Activated CD4-positive, CD25-positive, alpha-beta regulatory T cell treated with anti-CD3 and anti-CD28 coated beads, Interleukin-2, amount 50 U/mL, for 24 hours (primary cell): ENCODE results near the gene C3orf52.
A peak's percentile ranks its signal among the peaks of the same experiment; 100 is the strongest.

Experiments used
- ATAC-seq, 2 donors: fragments of 150-1000 bp; cut with Tn5 transposase; one replicate each; pipeline ENCODE4 v1.10.0; 2021; ENCODE audit warnings: mild to moderate bottlenecking in 1 of 2, moderate library complexity in 1 of 2

Gene C3orf52

DNA sequence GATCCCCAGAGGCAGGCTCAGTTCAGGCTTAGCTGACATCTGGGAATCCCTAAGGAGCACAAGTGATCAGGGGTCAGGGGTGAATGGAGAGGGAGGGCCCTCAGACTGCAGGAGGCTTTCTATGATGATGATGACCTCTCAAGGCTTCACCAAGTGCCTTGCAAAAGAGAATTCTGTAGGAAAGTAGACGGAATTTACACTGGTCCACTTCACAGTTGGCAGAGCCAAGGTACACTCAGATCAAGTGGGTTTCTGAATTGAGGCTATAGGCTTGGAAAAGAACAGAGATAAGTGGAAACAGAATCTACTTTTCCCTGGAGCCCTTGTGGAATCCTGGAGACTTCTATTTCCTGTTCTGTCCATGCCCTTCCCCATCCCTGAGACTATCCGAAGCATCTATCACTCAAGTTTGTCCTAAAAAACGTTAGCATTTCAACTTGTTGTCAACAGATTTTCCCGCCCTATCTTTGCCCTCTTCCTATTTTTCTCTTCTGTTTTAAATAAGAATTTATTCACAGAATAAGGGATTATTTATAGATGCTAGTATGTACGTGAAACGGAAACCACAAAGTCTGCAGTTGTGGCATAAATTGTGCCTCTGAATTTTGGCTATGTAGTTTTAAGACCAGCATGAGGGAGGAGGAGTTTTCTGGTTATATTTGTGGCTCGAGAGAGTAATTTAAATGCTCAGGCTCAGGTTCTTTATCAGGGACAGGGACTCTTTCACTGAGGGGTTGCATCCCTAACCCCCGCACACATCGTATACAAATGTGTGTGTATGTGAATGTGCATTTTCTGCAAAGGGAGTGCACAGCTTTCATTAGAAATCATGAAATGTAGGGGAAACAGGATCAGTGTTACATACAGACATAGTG, 34.0 kb downstream of the C3orf52 start:
- ATAC-seq: no peak

DNA sequence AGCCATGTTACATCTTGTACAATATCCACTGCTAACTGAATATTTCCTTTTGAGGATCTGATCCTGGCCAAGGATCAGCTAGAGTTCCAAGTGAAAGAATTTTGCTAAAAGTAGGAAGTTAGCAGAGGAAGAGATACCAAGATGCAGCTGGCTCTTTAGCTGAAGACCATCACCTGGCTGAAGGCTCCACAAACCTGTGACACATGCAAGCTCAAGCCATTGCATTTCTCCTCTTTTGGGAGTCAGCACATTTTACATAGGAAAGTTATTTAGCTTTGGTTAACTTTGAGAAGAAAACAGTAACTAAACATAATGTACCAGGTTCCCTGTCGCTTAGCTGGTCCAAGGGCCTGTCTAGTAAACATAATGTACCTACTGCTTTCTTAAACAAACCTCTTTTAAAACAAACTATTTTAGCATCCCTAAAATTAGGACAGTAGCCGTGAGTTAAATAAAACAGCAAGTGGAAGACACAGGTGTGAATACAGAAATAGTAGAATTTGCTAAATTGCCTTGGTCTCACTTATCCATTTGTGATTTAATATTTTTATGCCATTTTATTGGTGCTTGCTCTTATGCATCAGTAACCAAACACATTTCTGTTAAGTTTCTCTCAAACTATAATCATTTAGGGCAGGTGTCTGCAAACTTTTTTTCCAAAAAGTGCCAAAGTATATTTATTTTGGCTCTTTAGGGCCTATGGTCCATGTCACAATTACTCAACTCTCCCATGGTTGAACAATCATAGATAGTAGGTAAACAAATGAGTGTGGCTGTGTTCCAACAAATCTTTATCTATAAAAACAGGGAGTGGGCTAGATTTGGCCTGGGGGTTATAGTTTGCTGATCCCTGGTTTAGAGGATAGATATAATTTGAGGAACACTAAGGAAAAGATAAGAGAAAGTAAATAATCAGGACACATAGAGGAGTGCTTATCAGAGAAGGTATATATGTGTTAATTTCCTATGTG, 35.7 kb downstream of the C3orf52 start:
- ATAC-seq: no peak

DNA sequence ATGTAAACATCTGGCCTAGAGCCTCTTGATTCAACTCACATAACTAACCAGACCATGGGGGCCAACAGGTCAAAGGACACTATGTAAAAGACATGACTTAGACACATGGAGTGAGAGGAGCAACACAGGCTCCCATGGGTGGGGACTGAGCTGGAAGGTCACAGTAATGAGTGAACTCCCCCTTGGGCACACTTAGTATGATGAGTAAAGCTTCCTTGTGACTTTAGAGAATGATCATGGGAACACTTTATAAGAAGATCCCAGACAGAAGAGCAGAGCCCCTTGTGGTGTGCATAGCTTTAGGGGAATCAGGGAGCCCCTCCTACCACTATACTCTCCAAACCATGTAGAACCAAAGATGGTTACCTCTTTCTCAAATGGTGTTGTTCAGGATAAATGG, 36.7 kb downstream of the C3orf52 start:
- no peak for ATAC-seq

DNA sequence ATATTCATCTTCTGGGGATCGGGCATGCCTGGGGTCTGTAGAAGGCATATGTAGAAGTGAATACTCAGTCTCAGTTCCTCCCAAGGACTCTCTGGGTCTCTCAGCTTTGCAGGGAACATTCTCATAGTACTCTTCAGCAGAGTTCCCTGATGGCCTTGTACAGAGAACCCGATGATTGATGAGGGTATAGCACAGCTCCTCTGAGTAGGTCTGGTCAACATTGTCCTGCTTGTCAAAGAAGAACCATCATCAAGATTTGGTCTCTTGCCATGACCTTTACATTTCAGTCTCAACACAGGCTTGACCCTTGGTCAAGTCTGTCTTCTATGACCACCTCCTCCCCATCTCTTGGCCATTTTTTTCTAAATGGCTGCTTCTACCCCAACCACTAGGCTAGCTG, 37.4 kb downstream of the C3orf52 start:
- no peak for ATAC-seq

DNA sequence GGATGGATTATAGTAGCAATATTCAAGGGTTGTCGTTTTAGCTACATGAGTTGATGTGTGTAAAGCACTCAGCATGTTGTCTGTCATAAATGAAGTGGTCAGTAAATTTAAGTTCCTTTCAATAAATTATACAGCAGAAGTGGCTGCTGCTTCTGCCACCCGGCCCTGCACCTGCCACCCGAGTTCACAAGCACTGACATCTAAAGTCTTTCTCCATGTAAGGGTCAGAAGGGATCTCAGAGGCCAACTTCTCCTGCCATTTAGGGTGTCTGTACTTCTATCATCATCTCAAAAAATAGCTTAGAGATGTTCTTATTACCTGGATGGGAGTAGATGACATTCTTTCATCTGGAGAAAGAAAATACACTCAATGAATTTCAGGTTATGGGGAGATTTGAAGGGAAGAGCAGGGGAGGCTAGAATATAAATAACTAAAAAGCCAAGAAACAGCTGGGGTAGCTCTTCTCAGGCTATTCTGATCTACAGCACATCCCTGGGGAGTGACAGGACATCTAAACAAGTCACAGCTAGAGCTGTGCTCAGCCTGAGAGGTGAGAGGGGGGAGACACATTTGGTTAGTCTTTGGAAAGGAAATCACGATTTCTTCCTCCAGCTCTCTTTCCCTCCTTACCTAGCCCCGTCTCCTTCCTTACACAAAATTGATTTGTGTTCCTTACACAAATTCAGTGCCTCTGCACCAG, 38.9 kb downstream of the C3orf52 start:
- no peak for ATAC-seq

DNA sequence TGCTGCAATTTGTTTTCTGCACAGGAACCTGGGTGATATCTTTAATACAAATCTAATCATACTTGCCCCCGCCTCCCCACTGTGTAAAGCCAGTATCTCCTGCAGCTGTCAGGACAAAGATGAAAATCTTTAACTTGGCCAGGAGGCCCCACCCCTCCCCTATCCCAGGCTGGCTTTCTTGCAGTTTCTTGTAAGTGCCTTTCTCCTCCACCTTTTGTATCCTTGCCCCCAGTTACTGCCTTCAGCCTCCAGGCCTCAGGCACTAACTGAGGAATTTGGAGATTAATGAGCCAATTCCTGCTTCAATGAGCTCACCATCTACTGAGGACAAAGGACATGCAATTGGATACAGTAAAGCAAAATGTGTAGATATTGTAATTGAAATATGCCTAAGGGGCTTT, 40.3 kb downstream of the C3orf52 start:
- no peak for ATAC-seq

DNA sequence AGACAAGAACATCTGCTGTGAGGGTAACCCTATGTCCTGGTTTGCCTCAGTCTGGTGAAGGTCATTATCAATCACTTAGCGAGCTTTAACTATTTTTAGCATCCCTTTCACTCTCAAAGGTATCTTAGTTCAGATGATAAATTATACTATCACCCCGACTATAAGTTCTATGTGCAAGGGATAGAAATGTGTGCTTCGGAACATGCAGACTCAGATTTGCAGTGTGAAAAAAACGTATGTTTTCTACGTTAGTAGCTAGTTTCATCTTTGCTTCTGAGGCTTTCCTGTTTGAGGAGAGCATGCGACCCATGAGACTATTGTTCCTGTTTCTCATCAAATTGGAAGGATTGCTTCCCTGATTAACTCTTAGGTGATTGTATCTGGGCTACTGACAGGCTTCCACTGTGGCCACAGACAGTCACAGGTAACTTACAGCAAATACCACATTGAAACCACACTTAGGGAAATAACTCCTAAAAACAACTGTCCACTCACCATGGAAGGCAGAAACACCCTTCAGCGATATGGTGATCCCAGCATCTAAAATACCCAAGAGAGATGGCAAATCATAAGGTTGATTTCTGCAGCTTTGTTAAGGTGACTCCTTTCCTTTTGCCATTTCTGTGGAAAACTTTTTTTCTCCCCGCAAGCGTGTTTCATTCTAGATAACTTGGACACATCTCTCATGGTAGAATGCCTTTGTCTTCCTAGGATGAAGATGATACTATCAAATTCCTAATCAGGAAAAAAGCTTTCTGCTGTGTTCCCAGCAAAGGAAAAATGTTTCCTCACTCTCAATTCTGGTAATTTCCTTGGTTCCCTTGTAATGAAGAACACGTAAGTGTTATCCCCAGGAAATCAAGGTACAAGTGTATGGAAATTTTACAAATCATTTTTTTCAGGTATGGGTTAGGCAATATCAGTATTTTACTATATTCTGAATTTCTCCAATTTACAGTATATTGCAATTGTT, 41.6 kb downstream of the C3orf52 start:
- peak in 1 of 2 donors; percentile 7 for ATAC-seq

- ATAC-seq: peak; percentile 78 to 83
Measured at GRCh38 chr3:112128843-112129727, 42.9 kb downstream of the C3orf52 start.

- no peak for ATAC-seq
Measured at GRCh38 chr3:112129925-112130637, 43.9 kb downstream of the C3orf52 start.

GRCh38 chr3:112130638-112130993, 44.4 kb downstream of the C3orf52 start:
- ATAC-seq: no peak

- ATAC-seq: no peak
Measured at GRCh38 chr3:112131111-112131510, 44.9 kb downstream of the C3orf52 start.

- ATAC-seq: no peak
Measured at GRCh38 chr3:112132088-112132487, 45.9 kb downstream of the C3orf52 start.

DNA sequence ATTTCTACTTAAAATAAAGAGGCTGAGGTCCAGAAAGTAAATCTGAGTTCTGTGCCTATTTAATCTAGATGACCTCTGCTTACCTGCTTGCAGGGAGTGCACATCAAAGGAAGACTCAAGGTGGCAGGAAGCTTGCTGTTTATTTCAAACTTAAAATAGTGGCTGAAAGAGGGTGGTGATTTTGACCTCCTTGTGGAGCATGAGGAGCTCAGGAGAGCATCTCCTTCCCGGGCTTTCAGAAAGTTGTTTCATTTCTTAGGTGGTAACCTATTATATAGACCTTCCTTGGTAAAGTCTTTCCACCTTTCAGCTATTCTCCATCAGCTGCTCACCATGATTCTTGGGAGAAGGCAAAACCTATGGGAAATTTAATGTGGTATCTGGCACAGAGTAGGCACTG, 46.4 kb downstream of the C3orf52 start:
- no peak for ATAC-seq

DNA sequence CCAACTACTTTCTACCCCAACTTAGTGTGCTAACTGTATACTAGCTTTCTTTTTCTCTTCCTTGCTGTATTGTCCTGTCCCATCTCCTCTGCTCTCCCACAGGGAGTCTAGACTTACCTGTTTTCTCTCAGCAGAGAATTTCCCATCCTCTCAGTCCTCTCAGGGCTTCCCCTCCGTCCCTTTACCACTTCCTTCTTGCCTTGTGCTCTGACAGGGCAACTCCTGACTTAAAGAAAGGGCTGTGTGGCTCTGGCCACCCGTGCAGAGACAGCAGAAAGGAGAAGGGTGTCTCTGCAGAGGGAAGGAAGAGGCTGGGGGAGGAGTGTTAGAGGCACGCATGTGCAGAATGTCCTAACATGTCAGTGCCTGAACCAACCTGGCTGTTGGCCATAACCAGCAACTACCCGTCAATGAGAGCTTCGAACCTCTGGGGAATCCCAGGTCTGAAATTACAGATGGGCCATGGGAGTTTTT, 46.8 kb downstream of the C3orf52 start, which contains the start of gene GCSAM:
GCSAM (minus strand) TSS at position 274 of the 474 bp plus-strand sequence; CDS start at position 146, 128 bp downstream.
- peak; percentile 66 to 68 for ATAC-seq

DNA sequence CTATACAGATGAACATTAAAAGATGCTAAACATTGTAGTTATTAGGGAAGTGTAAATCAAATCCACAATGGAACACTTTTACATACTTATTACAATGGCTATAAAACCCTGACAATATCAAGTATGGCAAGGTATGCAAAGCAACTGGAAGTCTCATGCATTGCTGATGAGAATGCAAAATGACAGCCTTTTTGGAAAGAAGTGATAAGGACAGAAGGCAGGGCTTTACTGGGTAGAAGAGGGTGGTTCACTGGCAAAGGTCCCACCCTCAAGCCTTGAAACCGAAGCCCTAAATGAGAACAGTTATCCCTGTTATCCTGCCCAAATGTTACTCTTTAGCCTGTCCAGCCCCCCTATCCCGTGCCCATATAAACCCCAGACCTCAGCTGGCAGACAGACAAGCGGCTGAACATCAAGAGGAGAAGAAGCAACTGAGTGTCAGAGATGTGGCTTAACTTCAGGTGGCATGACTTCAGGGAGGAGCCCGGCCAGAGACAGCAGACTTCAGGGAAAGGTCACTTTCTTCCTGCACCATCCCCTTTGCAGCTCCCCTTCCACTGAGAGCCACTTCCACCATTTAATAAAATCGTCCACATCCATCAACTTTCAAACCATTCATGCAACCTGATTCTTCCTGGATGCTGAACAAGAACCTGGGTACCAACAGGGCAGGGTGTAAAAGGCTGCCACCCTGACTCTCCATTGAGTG, 47.6 kb downstream of the C3orf52 start:
- no peak for ATAC-seq

GRCh38 chr3:112134335-112135124, 48.3 kb downstream of the C3orf52 start:
- ATAC-seq: peak; percentile 21 to 27

GRCh38 chr3:112136046-112136445, 49.9 kb downstream of the C3orf52 start:
- no peak for ATAC-seq
